Keratinocyte (primary cell): Measurements from ENCODE around the gene ID2. TPM values are rescaled to one million over a fixed set of nuclear protein-coding genes. Genes with fewer than 3 reads are reported as not detected.

Experiments
- DNase-seq: peaks from one replicate; pipeline ENCODE4 v3.0.0-alpha.2; 2011; ENCODE audit warnings: low read depth, missing footprints, low spot score
- FAIRE-seq: peaks from 2 replicates; lab custom pipeline; 2011; peaks lifted over from hg19 to GRCh38; lab: Jason Lieb, UNC
- H2AFZ ChIP-seq: 2 replicates; pipeline ENCODE4 v1.6.0; 2012; ENCODE audit warnings: low read length, control low read depth, inconsistent platforms; ENCODE audit not compliant: control insufficient read depth
- H3K27ac ChIP-seq: 2 replicates; pipeline ENCODE4 v1.5.1; 2011; ENCODE audit warnings: low read length; ENCODE audit not compliant: control insufficient read depth, insufficient read depth
- H3K27me3 ChIP-seq: 3 replicates; pipeline ENCODE4 v1.6.0; 2011; ENCODE audit warnings: low read length; ENCODE audit not compliant: control insufficient read depth, insufficient read depth; ENCODE audit errors: extremely low read depth
- H3K36me3 ChIP-seq, 2 experiments: 2 replicates in 1 of 2; 3 replicates in 1 of 2; pipeline ENCODE4 v1.5.1; 2011; ENCODE audit warnings: low read length in 2 of 2, mild to moderate bottlenecking in 1 of 2; ENCODE audit not compliant: control insufficient read depth in 2 of 2, insufficient read depth in 2 of 2; ENCODE audit errors: extremely low read depth in 1 of 2
- H3K4me1 ChIP-seq: 3 replicates; pipeline ENCODE4 v1.5.1; 2011; ENCODE audit warnings: low read length; ENCODE audit not compliant: control insufficient read depth, insufficient read depth; ENCODE audit errors: extremely low read depth
- H3K4me2 ChIP-seq: 3 replicates; pipeline ENCODE4 v1.6.0; 2011; ENCODE audit warnings: low read depth, low read length; ENCODE audit not compliant: control insufficient read depth, insufficient read depth; ENCODE audit errors: extremely low read depth
- H3K4me3 ChIP-seq, 3 experiments: fragments of 200-600 bp in 1 of 3; sonication (generic) in 1 of 3; 2 replicates in 2 of 3; 3 replicates in 1 of 3; pipeline ENCODE4 v1.5.1; 2011 to 2016; ENCODE audit warnings: low read length in 3 of 3, mild to moderate bottlenecking in 3 of 3, control low read depth in 2 of 3, inconsistent platforms in 1 of 3, low read depth in 1 of 3, mixed read lengths in 1 of 3, mixed run types in 1 of 3, moderate library complexity in 1 of 3; ENCODE audit not compliant: control insufficient read depth in 2 of 3, insufficient read depth in 2 of 3; ENCODE audit errors: extremely low read depth in 1 of 3
- H3K79me2 ChIP-seq: 2 replicates; pipeline ENCODE4 v1.6.0; 2012; ENCODE audit warnings: low read length; ENCODE audit not compliant: control insufficient read depth, insufficient read depth
- H3K9ac ChIP-seq: 3 replicates; pipeline ENCODE4 v1.6.0; 2011; ENCODE audit warnings: low read length; ENCODE audit not compliant: control insufficient read depth, insufficient read depth; ENCODE audit errors: extremely low read depth
- H3K9me1 ChIP-seq: 3 replicates; pipeline ENCODE4 v1.6.0; 2011; ENCODE audit warnings: low read length; ENCODE audit not compliant: control insufficient read depth, insufficient read depth; ENCODE audit errors: extremely low read depth
- H3K9me3 ChIP-seq: 2 replicates; pipeline ENCODE4 v1.5.1; 2012; ENCODE audit warnings: low read depth, low read length; ENCODE audit not compliant: control insufficient read depth
- H4K20me1 ChIP-seq: 3 replicates; pipeline ENCODE4 v1.6.0; 2011; ENCODE audit warnings: low read length; ENCODE audit not compliant: control insufficient read depth, insufficient read depth; ENCODE audit errors: extremely low read depth
- EZH2 ChIP-seq: IDR thresholded peaks from one replicate; pipeline ENCODE4 v1.6.1; 2012; ENCODE audit warnings: inconsistent platforms, mild to moderate bottlenecking, low read length, moderate library complexity
- dilution Hi-C: fragments of 300-500 bp; cut with MboI; formaldehyde crosslinking; loops from one replicate; pipeline ENCODE4 v1.7.0; 2020; ENCODE audit warnings: low sequenced_read_pairs; ENCODE audit not compliant: extremely low pct_ligation_motif_present
- polyA plus RNA-seq, 5 experiments: library from polyadenylated mRNA; depleted of rRNA in 3 of 5; stranded (reverse) in 3 of 5; stranded (forward) in 1 of 5; unstranded in 1 of 5; fragments of >200 nt; gene quantifications; 1 replicate in 1 of 5; 2 replicates in 3 of 5; 3 replicates in 1 of 5; pipeline versions ENCODE4 v1.2.1 to v1.2.3, GENCODE V29; 2011 to 2012; ENCODE audit warnings: missing spikeins in 2 of 5, low read depth in 1 of 5, low replicate concordance in 1 of 5
- TF ChIP-seq, protein P1 (sequence below), 3 experiments: IDR thresholded peaks in 1 of 3; conservative IDR thresholded peaks in 1 of 3; optimal IDR thresholded peaks in 1 of 3; 2 replicates in 2 of 3; 3 replicates in 1 of 3; pipeline versions ENCODE3 to v1.5.1; 2011; ENCODE audit warnings: low read length in 3 of 3, mild to moderate bottlenecking in 3 of 3, moderate library complexity in 2 of 3, control low read depth in 1 of 3, inconsistent platforms in 1 of 3; ENCODE audit not compliant: insufficient read depth in 2 of 3; ENCODE audit errors: extremely low read depth in 1 of 3

ID2 gene
- polyA plus RNA-seq, 1 donor (not counting 4 experiments of a cell fraction or from before 2014, with no cell fraction given), result 6.3 TPM

DNA sequence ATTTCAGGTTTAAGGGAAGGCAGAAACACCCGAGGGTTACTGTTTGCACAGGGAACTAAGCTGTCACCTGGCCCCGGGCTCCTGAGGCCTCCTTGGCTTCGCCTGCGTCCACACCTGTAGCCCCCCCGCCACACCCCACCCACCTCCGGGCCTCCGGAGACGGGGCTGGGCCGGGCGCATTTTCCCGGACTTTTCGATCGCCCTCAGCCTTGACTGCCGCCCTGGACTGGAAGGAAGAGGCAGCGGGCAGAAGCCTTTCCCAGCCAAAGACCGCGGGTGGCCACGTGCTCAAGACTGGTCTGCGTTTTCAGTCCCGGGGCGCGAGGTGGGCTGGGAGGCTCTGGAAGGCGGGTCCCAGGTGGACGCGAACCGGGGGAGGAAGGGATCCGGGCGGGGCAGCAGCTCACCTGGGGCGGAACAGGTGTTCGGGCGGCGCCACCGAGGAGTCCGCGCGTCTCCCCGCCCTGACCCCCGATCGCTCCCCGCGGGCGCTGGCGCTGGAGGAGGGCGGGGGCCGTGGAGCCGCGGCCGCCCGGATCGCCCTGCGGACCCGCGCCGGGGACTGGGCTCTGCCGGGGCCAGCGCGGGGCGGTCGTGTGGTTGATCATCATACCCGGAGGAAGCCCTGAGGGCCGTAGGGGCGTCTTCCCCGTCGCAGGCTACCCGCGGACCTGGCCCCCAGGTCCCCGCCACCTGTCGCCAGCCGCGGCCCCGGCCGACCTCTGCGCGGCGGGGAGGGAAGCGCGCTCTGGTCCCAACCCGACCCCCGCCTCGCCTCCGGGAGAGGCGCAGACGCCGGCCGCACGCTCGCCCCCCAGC lies 3.2 kb downstream of the ID2 start:
- DNase-seq (no peak), FAIRE-seq (no peak)
- dilution Hi-C loops, result no loop called here
- Histone ChIP-seq H3K4me1 (peaks cover 18% of the 10 kb centered on the region), H3K36me3 (no peaks in the 10 kb centered on the region), H3K79me2 (no peaks in the 10 kb centered on the region), H3K27ac (no peak overlapping the region), H3K9ac (peak overlapping the region; percentile 15), H3K9me1 (no peaks in the 10 kb centered on the region), H2AFZ (peak overlapping the region; percentile 40), H3K27me3 (peaks cover 11% of the 10 kb centered on the region), H3K9me3 (no peaks in the 10 kb centered on the region), H3K4me2 (peak overlapping the region; percentile 73), H3K4me3 (peak overlapping the region; percentile 33 to 52 (median 38)), H4K20me1 (no peaks in the 10 kb centered on the region)
- TF ChIP-seq, protein P1, sequence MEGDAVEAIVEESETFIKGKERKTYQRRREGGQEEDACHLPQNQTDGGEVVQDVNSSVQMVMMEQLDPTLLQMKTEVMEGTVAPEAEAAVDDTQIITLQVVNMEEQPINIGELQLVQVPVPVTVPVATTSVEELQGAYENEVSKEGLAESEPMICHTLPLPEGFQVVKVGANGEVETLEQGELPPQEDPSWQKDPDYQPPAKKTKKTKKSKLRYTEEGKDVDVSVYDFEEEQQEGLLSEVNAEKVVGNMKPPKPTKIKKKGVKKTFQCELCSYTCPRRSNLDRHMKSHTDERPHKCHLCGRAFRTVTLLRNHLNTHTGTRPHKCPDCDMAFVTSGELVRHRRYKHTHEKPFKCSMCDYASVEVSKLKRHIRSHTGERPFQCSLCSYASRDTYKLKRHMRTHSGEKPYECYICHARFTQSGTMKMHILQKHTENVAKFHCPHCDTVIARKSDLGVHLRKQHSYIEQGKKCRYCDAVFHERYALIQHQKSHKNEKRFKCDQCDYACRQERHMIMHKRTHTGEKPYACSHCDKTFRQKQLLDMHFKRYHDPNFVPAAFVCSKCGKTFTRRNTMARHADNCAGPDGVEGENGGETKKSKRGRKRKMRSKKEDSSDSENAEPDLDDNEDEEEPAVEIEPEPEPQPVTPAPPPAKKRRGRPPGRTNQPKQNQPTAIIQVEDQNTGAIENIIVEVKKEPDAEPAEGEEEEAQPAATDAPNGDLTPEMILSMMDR (optimal IDR thresholded peaks at IDR 0.05 in 1 of 3, IDR thresholded peaks at IDR 0.05 in 1 of 3, conservative IDR thresholded peaks at IDR 0.05 in 1 of 3; ENCODE audit: extremely low read depth in 1 of 3, insufficient read depth in 2 of 3, low read length in 3 of 3), result no peak
- peak; percentile 65 for TF ChIP-seq EZH2

GRCh38 chr2:8685697-8686358 lies 4.0 kb downstream of the ID2 start:
- DNase-seq (no peak), FAIRE-seq (no peak)
- Histone ChIP-seq H3K9me3 (no peaks in the 10 kb centered on the region), H3K4me2 (peak overlapping the region; percentile 73), H4K20me1 (no peaks in the 10 kb centered on the region), H3K27ac (no peak overlapping the region), H3K36me3 (no peaks in the 10 kb centered on the region), H3K9ac (peak overlapping the region; percentile 15), H3K4me3 (peak overlapping the region; percentile 33 to 52 (median 38)), H3K9me1 (no peaks in the 10 kb centered on the region), H3K27me3 (peaks cover 11% of the 10 kb centered on the region), H2AFZ (peak overlapping the region; percentile 40), H3K4me1 (peaks cover 14% of the 10 kb centered on the region), H3K79me2 (no peaks in the 10 kb centered on the region)
- dilution Hi-C loops, result no loop called here
- TF ChIP-seq EZH2, result no peak
- TF ChIP-seq, protein P1 (optimal IDR thresholded peaks at IDR 0.05 in 1 of 3, IDR thresholded peaks at IDR 0.05 in 1 of 3, conservative IDR thresholded peaks at IDR 0.05 in 1 of 3; ENCODE audit: extremely low read depth in 1 of 3, insufficient read depth in 2 of 3, low read length in 3 of 3), result peak; percentile 76 to 84 (median 77)
